OCI-M2 (cell line): ENCODE results near the gene CYSTM1.

Source experiments
- DNase-seq: peaks from one replicate; lab custom pipeline; 2025; ENCODE audit not compliant: unreplicated experiment; lab: John Stamatoyannopoulos, UW

CYSTM1 gene

GRCh38 chr5:140287801-140288521, 113.0 kb downstream of the CYSTM1 start:
- no peak for DNase-seq

- DNase-seq: no peak
Observed at GRCh38 chr5:140292212-140293036, 117.4 kb downstream of the CYSTM1 start.
